Stomach (tissue), 9 donors: ENCODE data around the gene DUSP11. TPM values are rescaled to one million over a fixed set of nuclear protein-coding genes. Genes with fewer than 3 reads are reported as not detected.
A peak's percentile ranks its signal among the peaks of the same experiment; 100 is the strongest.

ENCODE experiments used
- DNase-seq, 2 donors: peaks; one replicate each; pipeline versions ENCODE4 v3.0.0 to v3.0.0-alpha.2; 2013 to 2019
- H3K27ac ChIP-seq, 5 donors: fragments of 200-600 bp in 4 of 5; sonication (generic) in 4 of 5; one replicate each; pipeline ENCODE4 v1.5.1; 2013 to 2019; ENCODE audit warnings: mild to moderate bottlenecking in 1 of 5, moderate library complexity in 1 of 5
- H3K27me3 ChIP-seq, 3 donors: fragments of 200-600 bp; sonication (generic); one replicate each; pipeline ENCODE4 v1.5.1; 2017 to 2019; ENCODE audit warnings: mixed run types in 1 of 3
- H3K36me3 ChIP-seq, 4 donors: fragments of 200-600 bp; sonication (generic); 1 replicate in 3 of 4; 2 replicates in 1 of 4; pipeline ENCODE4 v1.5.1; 2016 to 2019
- H3K4me1 ChIP-seq, 4 donors: fragments of 200-600 bp; sonication (generic); one replicate each; pipeline ENCODE4 v1.5.1; 2016 to 2019
- H3K4me3 ChIP-seq, 4 donors: fragments of 200-600 bp; sonication (generic) in 3 of 4; one replicate each; pipeline ENCODE4 v1.5.1; 2016 to 2019; ENCODE audit warnings: mild to moderate bottlenecking in 1 of 4
- H3K9me3 ChIP-seq, 4 donors: fragments of 200-600 bp; sonication (generic); one replicate each; pipeline ENCODE4 v1.5.1; 2016 to 2019
- CTCF ChIP-seq, 7 experiments: fragments of 450-650 bp in 4 of 7; fragments of 200-600 bp in 3 of 7; sonication (generic) in 3 of 7; IDR thresholded peaks; one replicate each; pipeline ENCODE4 v1.5.1; 2016 to 2019; ENCODE audit warnings: antibody characterized with exemption in 7 of 7, control low read depth in 2 of 7, mild to moderate bottlenecking in 1 of 7
- EP300 ChIP-seq: sonication (generic); formaldehyde crosslinking; IDR thresholded peaks from one replicate; pipeline ENCODE4 v1.6.1; 2017; ENCODE audit warnings: antibody characterized with exemption
- POLR2A ChIP-seq, 4 donors: fragments of 450-650 bp; IDR thresholded peaks; one replicate each; pipeline ENCODE4 v1.6.1; 2016; ENCODE audit warnings: antibody characterized with exemption in 4 of 4, control low read depth in 2 of 4, mild to moderate bottlenecking in 1 of 4, moderate library complexity in 1 of 4
- POLR2AphosphoS5 ChIP-seq, 3 donors: sonication (generic); formaldehyde crosslinking; IDR thresholded peaks; one replicate each; pipeline ENCODE4 v1.6.1; 2016; ENCODE audit warnings: antibody characterized with exemption in 3 of 3
- WGBS, 5 donors: extraction: QIAGEN DNeasy Blood & Tissue Kit in 3 of 5; methylation state at CpG; one replicate each; pipeline versions ENCODE4 v1.1.5 to v1.1.7; 2013 to 2018; 5-methylcytosine and 5-hydroxymethylcytosine counted together
- intact Hi-C: fragments of 100-400 bp; cut with DNase I; formaldehyde crosslinking; loops from one replicate; pipeline ENCODE4 v1.15.1; 2023; ENCODE audit warnings: low total_unique reads
- polyA plus RNA-seq, 3 donors: library from polyadenylated mRNA; stranded (reverse); fragments of 200-250 nt; gene quantifications; one replicate each; pipeline ENCODE4 v1.2.3, GENCODE V29; 2013
- total RNA-seq, 5 donors: library from RNA; depleted of rRNA; stranded (reverse); fragments of >200 nt; gene quantifications; one replicate each; pipeline versions ENCODE4 v1.1.0 to v1.2.3, GENCODE V29; 2014 to 2016
- donor health status: healthy with polysubstance abuse.
- donor health status: Bipolar disorder and iron deficiency.
- donor health status: healthy.

DUSP11 gene
- total and polyA plus RNA-seq, 8 donors, result 9.0 to 45.2 (median 16.9) TPM

- DNase-seq, result peak in 1 of 2 donors; percentile 56
- Histone ChIP-seq H3K27ac (no peak overlapping the region), H3K4me3 (no peak overlapping the region), H3K27me3 (no peaks in the 10 kb centered on the region), H3K4me1 (peaks cover 6 to 33% (median 23%) of the 10 kb centered on the region in 4 donors), H3K36me3 (peaks cover 0 to 14% (median 7%) of the 10 kb centered on the region in 4 donors), H3K9me3 (no peaks in the 10 kb centered on the region)
- TF ChIP-seq CTCF (IDR thresholded peaks at IDR 0.05), result peak in 3 of 7 experiments; percentile 6 to 22 (median 9)
- no peak for TF ChIP-seq EP300
- WGBS, 5 donors, result 23 to 48% (median 24%) methylated on average over 2 of the region's 2 CpGs
- intact Hi-C loops, result loop anchor here (10.0 kb wide), 2 partner anchors 318 to 508 kb away; partner anchors contain the start of gene BOLA3
Observed at GRCh38 chr2:73827018-73827417, 47.1 kb upstream of the DUSP11 start.

GRCh38 chr2:73825408-73825807 is 45.5 kb upstream of the DUSP11 start:
- H3K36me3 ChIP-seq, result no peaks in the 10 kb centered on the region
- intact Hi-C loops, result loop anchor here (10.0 kb wide), 2 partner anchors 319 to 509 kb away; partner anchors contain the start of gene BOLA3
- no peak for TF ChIP-seq CTCF (IDR thresholded peaks at IDR 0.05)
- no peak for TF ChIP-seq POLR2A (IDR thresholded peaks at IDR 0.05)
- no peak for TF ChIP-seq POLR2AphosphoS5 (IDR thresholded peaks at IDR 0.05)
- no peak for TF ChIP-seq EP300
- WGBS, 5 donors, result 67 to 87% (median 81%) methylated on average over 4 of the region's 4 CpGs
- no peaks in the 10 kb centered on the region for H3K9me3 ChIP-seq
- no peak overlapping the region for H3K27ac ChIP-seq
- no peak overlapping the region for H3K4me3 ChIP-seq
- no peaks in the 10 kb centered on the region for H3K27me3 ChIP-seq
- no peak for DNase-seq
- H3K4me1 ChIP-seq, result peaks cover 6 to 24% (median 18%) of the 10 kb centered on the region in 4 donors

GRCh38 chr2:73823916-73824523 is 44.1 kb upstream of the DUSP11 start:
- H3K4me1 ChIP-seq, result peaks cover 6 to 14% (median 7%) of the 10 kb centered on the region in 4 donors
- DNase-seq, result peak in 1 of 2 donors; percentile 93
- WGBS, 5 donors, result 4 to 11% (median 9%) methylated on average over 3 of the region's 3 CpGs
- H3K4me3 ChIP-seq, result no peak overlapping the region
- no peaks in the 10 kb centered on the region for H3K9me3 ChIP-seq
- H3K36me3 ChIP-seq, result no peaks in the 10 kb centered on the region
- intact Hi-C loops, result loop anchor here (10.0 kb wide), 2 partner anchors 321 to 511 kb away; partner anchors contain the start of gene BOLA3
- no peaks in the 10 kb centered on the region for H3K27me3 ChIP-seq
- H3K27ac ChIP-seq, result no peak overlapping the region
- no peak for TF ChIP-seq POLR2AphosphoS5 (IDR thresholded peaks at IDR 0.05)
- no peak for TF ChIP-seq POLR2A (IDR thresholded peaks at IDR 0.05)
- peak in 5 of 7 experiments; percentile 55 to 85 (median 77) for TF ChIP-seq CTCF (IDR thresholded peaks at IDR 0.05)
- TF ChIP-seq EP300, result no peak

DNA sequence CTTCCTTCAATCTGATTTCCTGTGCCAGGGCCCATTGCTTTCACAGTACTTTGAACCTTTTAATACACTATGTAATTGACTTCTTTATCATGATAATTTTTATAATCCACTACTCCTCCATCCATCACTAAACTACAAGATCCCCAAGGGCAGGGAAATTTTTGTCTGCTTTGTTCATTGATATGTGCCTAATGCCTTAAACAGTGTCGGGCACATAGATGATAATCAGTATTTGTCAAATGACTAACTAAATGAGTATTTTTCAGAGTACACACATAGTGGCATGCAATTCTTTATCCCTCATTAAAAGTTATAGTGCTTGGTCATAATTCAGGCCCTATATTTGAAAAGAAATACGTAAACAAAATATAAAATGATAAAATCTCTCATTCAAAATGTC is 43.5 kb upstream of the DUSP11 start:
- H3K4me1 ChIP-seq, result peaks cover 6 to 13% (median 6%) of the 10 kb centered on the region in 4 donors
- H3K36me3 ChIP-seq, result no peaks in the 10 kb centered on the region
- TF ChIP-seq POLR2A (IDR thresholded peaks at IDR 0.05) (no peak), CTCF (IDR thresholded peaks at IDR 0.05) (no peak), EP300 (no peak), POLR2AphosphoS5 (IDR thresholded peaks at IDR 0.05) (no peak)
- no peak overlapping the region for H3K4me3 ChIP-seq
- intact Hi-C loops, result loop anchor here (10.0 kb wide), 2 partner anchors 321 to 511 kb away; partner anchors contain the start of gene BOLA3
- H3K27me3 ChIP-seq, result peaks cover 0 to 1% (median 0%) of the 10 kb centered on the region in 3 donors
- no peak overlapping the region for H3K27ac ChIP-seq
- no peaks in the 10 kb centered on the region for H3K9me3 ChIP-seq
- DNase-seq, result no peak
- 29 to 41% (median 32%) methylated on average over 2 of the region's 2 CpGs for WGBS, 5 donors
